ENCODE results near the gene SLC7A8.

DNA sequence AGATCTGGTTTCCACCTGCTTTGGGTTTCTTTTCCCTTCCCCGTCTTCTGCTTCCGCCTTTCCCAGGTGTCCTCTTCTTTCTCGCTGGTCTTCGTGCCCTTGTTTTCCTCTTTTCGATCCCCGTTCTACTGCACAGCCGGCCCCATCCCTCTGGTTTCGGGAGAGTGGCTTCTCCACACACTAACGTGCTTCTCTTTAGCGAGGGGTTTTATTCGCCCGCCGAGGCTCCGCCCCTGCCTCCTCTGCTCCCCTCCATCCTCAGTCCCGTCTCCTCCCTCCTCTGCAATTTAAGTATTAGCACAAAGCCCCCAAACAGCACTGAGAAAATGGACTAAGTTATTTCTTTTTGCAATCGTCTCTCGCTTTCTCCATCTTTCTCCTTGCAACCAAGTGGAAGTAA, at the start of gene SLC7A8:
- TF ChIP-seq, protein P1, sequence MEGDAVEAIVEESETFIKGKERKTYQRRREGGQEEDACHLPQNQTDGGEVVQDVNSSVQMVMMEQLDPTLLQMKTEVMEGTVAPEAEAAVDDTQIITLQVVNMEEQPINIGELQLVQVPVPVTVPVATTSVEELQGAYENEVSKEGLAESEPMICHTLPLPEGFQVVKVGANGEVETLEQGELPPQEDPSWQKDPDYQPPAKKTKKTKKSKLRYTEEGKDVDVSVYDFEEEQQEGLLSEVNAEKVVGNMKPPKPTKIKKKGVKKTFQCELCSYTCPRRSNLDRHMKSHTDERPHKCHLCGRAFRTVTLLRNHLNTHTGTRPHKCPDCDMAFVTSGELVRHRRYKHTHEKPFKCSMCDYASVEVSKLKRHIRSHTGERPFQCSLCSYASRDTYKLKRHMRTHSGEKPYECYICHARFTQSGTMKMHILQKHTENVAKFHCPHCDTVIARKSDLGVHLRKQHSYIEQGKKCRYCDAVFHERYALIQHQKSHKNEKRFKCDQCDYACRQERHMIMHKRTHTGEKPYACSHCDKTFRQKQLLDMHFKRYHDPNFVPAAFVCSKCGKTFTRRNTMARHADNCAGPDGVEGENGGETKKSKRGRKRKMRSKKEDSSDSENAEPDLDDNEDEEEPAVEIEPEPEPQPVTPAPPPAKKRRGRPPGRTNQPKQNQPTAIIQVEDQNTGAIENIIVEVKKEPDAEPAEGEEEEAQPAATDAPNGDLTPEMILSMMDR (IDR thresholded peaks at IDR 0.05) = no peak
- TF ChIP-seq POLR2A (IDR thresholded peaks at IDR 0.05) = peak in 2 of 4 donors; percentile 52 to 75
